HG02973 (cell line): Measurements from ENCODE around the gene DEGS2.

Experiments used
- ATAC-seq: cut with Tn5 transposase; IDR thresholded peaks from one replicate; pipeline ENCODE4 v1.9.1; 2021; ENCODE audit warnings: moderate library complexity; ENCODE audit not compliant: unreplicated experiment

Gene DEGS2

DNA sequence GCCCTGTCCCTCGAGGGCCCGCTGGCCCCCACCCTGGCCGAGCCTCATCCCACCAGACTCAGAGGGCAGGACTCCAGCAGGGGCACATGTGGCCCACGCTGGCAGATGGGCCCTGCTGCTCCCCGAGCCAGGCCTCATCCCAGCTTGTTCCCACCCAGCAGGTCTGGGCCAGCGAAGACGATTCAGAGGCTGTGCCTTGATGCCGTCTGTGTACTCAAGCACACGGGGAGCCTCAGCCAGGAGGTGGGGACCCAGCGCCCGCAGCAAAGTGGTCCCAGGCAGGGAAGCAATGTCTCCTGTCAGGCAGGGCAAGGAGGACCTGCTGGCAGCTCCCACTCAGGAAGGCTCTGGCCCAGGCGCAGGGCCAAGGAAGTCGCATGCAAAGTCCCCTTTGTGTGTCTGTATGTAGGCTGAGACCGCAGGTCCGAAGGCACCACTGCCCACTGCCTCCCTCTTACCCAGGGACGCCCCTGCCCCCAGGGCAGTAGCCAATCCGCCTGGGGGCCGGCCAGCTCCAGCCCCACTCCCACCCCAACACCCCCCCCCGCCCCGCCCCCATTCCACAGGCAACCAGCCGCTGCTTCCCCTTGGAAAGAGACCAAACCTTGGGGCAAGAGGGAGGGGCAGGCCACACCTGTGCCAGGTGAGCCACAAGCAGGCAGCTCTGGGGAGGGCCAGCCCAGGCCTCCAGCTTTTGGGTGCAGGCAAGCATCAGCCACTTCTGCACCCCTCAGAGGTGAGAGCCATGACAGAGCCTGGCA, 9.4 kb downstream of the DEGS2 start:
- ATAC-seq = no peak

DNA sequence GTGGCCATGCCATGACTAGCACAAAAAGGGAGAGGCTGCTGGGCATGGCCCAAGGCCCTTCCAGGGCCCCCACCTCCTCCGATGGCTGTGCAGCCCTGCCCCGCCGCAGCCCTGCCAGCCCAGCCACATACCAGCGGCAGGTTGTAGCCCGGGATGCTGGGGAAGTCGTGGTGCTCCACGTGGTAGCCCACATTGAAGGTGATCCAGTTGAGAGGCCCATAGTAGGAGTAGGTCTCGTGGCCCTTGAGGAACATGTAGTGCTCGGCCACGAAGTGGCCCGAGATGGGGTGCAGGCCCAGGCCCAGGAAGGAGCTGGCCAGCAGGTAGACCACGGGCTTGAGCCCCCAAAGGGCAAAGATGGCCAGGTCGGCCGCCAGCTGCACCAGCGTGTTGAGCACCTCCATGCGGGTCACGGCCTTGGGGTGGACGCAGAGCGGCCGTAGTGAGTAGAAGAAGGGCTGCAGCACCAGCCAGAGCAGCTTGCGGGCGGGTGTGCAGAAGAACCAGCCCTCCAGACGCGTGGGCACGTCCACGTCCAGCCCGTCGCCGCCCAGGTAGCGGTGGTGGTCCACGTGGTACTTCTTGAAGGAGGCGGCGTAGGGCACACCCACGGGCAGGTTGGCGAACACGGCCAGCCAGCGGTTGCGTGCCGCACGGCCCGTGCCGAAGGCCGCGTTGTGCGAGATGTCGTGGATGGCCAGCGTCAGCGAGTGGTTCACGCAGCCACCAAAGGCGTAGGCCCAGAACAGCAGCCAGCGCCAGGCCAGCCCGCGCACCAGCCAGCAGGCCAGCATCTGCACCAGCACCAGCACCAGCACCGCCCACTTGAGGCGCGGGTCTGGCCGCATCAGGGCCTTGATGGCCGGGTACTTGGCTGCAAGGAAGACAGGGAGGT, 10.4 kb downstream of the DEGS2 start:
- ATAC-seq = no peak

DNA sequence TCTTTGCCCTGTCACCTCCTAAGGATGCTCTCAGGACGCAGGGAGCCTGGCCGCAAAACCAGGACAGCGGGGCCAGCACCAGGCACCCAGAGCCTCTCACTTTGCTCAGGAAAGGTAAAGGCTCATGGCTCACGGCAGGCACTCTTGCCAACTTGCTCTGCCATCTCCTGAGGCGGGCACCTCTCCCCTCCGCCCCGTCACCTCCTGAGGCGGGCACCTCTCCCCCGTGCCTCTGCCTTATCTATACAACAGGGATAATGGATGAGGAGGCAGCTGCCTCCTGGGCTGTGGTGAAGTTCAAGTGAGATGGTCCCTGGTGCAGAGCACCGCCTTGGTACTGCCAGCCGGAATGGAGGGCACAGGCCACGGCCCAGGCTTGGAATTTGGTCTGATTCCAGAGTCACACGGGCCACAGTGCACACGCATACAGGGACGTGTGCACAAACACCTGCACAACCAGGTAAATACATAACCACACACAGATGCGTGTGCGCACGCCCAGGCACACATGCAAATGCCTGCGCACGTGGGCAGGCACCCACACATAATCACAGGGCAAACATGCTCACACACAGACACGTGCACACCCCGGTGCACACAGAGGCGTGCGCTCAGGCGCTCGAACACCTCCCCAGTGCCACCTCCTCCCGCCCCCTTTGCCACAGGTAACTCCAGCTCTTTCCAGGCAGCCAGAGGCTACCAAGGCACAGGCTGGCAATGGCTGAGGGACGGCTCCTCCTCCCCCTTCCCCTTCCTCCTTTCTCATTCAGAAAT, 11.6 kb downstream of the DEGS2 start:
- ATAC-seq = no peak

DNA sequence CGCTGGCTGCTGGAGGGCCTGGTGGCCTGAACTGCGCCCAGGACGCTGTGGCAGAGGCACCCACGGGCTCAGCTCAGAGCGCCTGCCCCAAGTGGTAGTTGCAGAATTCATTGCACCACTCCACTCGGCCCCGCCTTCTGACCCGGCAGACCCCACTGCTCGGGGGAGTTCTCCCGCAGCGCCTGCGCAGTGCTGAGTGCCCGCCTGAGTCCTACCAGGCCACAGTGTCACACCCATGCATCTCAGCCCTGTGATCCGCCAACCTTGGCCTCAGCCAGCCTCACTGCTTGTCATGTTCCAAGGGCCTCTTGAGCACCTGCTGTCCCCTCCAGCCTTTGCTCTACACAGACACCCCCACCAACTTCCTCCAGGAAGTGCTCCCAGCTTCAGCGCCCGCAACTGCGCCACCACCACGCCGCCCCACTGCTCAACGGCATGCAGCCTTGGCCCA, 12.2 kb downstream of the DEGS2 start:
- no peak for ATAC-seq

DNA sequence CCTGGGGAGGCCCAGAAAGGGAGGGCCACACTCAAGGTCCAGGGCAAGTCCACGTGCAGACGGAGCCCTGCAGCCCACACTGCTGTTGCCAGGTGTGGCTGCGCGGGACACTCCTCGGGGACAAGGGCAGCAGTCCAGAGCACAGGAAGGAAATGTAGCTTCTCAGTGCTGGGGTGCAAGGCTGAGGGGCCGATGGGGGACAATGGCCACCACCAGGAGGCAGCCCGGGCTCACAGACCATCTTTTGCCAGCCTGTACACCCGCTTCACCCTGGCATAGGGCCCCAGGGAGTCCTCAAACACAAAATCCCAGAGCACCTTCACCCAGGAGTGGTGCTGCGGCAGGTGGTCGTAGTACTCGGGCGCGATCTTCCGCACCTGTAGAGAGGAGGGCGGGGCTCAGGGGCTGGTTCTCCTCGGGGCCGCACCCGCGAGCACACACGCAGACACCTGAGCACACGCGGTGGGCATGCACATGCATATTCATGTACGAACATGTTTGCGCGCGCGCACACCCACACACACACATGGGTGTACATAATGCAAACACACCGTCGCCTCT, 12.8 kb downstream of the DEGS2 start:
- no peak for ATAC-seq

DNA sequence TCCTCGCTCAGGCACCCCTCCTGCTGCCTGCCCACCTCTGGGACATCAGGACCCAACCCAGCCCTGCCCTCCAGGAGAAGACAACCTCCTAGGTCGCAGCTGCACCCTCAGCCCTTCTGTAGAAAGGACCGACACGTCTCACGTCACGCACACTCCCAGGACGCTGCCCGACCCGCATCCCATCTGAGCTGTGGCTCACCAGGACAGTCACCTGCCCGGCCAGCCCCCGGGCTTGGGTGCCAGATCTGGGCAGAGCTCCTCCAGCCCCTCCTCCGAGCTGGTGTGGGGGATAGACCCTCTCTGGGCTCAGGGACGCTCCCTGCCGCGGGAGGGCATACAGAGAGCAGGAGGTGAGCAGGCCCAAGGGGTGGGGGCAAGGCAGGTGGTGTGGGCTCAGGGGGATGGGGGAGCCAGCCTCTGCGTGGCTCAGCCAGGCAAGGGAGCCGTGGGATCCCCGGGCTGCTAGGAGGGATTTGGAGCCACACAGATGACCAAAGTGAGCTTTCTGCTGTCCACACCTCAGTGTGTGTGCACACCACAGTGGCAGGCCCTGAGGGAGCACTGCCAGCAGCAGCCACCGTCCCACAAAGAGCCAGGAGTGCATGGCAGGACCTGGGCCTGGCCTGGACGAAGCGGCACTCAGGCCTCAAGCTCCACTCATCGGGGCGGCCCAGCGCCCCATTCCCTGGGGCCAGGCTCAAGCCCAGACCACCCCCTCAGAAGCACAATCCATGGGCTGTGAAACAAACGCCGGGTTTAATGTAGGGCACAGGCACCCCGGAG, 13.6 kb downstream of the DEGS2 start:
- no peak for ATAC-seq

DNA sequence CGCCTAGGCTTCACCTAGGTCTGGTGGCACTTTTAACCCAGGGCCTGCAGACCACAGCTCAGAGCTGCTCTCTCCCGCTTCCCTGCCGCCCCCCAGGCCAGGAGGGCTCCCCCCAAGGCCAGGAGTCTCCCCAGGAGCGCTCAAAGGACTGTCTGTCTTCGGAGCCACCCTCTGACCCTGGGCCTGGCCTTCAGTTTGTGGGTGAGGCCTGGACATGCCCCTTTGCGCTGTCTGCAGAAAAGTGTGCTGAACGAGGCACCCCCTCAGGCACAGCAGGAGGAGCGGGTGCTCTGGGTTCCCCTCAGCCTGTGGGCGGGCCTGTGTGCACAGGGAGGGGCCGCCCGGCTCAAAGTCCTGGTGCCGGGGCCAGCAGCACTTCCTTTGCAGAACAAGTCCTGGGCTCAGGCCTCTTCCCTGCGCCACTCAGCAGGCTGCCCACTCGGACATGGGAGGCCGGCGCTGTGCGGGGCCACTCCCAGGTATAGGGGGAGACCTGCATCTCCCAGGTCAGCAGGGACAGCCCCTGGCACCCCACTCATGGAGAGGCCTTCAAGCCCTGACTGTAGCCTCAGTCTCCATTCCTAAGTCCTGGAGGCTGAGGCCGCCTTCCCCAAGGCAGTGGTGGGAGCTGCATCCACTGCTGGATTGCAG, 14.3 kb downstream of the DEGS2 start:
- no peak for ATAC-seq

DNA sequence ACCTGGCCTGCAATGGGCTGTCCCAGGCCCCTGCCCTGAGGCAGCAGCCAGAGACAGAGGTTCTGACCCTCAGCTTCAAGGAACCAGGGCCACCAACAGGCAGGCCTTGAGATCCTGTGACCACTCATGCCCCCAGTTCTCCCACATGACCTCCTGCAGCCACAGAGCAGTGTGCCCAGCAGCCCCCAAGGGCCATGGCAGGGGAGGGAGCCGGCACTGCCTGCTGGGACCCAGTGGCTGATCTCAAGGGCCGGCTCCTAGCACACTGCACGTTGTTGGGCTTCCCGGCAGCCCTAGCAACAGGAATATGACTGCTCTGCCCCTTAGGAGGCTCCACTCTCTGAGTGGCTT, 14.8 kb downstream of the DEGS2 start:
- ATAC-seq = no peak

DNA sequence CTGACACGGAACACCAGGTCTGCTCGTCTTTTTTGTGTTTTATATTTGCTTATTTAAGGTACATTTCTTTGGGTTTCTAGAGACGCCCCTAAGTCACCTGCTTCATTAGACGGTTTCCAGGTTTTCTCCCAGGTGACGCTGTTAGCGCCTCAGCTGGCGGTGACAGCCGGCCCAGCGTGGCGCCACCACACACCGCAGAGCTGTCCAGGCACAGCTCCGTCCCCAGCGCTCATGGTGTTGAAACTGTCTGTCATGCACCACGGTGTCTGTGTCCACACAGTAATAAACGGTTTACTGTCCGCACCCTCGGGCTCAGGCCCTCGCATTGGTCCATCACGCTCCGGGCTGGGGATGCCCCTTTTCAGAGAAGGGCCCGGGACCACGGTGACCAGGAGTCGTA, 15.5 kb downstream of the DEGS2 start:
- ATAC-seq = no peak

DNA sequence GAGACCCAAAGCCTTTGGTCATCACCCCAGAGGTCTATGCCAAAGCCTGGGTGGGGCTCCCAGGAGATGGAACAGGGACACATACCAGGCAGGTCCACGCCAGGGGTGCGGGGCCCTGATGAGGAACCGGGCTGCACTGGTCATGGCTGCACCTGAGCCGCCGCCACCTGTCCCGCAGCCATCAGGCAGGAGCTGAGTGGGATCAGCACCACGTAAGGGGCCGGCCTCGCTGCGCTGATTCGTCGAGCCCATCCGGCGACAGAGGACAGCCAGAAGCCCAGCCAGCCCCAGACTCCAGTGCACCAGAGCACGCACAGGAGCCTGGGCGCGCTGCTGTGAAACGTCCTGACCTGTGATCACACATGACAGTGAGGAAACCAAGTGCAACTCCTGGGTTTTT, 15.9 kb downstream of the DEGS2 start:
- ATAC-seq = no peak

DNA sequence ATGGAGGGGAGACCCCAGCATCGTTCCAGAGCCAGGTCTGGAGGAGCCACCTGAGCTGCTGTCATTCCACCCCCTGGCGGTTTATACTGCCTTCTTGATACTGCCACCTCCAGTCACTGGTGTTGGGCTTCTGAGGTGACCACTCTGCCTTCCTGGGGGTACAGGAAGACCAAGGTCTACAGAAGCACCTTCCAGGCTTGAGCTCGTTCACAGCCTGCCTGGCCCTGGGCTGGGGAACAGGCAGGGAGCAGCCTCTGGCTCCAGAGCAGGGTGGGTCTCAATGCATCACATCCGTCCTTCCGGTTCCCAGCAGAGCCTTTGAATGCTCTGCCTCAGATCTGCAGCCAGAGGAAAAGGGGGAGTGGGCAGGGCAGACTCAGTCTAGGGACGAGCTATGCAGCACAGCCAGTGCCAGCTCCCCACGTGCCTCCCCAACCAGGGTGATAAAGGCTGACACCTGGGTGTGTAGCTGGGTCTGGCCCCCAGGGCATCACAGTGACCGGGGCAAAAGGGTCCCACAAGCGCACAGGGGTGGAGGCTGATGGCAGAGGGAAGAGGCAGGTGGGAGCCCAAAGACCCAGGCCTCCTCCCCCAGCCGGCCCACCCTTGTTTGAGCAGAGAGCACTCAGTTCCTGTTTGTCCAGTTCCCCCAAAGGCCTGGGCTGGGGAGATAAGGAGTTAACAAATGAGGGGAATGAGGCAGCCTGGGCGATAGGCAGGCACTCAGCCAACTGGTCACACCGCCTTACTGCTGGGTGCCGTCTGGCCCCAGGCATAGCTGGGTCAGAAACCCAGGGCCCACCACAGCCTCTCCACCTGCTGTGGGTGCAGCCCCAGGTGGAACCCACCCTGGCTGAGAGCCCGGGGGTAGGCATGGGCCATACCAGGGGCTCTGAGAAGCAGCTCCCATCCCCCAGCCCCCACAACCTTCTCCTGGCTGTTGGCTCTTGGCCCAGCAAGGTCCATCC, 17.1 kb downstream of the DEGS2 start:
- no peak for ATAC-seq

DNA sequence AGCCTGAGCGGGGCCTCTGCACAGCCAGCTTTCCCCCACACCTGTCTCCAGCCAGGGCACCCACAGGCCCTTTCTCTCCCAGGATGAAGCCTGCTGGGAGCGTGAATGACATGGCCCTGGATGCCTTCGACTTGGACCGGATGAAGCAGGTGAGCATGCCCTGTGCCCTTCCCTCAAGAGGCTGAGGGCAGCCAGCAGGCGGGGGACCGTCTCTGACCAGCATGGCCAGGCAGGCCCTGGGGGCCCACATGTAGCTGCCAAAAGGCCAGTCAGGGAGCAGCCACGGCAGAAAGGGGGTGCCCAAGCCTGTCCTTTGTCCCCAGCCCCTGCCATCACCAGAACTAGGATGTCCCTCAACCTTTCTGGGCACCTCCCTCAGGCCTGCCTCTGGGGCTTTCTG, 18.3 kb downstream of the DEGS2 start:
- no peak for ATAC-seq

DNA sequence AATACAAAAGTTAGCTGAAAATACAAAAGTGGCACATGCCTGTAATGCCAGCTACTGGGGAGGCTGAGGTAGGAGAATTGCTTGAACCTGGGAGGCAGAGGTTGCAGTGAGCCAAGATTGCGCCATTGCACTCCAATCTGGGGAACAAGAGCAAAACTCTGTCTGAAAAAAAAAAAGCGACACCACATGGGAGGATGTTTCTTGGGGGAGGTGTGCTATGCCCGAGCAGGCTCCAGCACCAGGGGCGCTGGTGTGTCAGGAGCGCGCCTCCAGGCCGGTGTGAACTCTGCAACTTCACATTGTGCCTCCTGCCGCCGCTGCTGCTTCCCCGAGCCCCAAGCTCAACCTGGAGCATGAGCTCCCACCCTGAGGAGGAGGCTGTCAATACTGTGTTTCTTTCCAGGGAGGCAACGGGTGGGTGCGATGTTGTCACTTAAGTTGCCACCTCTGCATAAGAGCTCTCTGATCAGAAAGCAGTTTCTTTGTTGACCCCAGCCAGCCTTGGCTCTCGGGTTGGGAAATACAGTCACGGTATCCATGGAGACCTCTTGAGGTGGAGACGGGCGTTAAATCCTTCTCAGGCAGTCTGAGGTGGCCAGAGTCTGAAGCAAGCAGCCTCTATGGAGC, 18.9 kb downstream of the DEGS2 start:
- ATAC-seq = no peak

DNA sequence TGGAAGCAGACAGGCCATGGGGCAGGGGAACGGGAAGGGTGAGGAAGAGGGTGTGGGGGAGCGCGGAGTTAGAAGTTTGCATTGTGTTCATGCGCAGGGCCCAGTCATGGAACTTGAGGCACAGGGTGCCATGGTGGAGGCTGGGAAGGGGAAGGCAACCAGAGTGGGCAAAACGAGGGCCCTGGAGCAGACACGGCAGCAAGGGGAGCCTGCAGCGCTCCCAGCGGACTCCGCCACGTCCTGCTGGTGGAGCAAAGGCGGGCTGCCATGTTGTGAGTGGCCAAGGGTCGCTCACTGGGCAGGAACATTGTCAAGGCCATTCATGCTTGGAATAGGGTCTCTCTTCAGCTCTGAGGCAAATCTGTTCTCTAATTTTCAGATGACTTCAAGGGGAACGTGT, 20.5 kb downstream of the DEGS2 start:
- no peak for ATAC-seq

DNA sequence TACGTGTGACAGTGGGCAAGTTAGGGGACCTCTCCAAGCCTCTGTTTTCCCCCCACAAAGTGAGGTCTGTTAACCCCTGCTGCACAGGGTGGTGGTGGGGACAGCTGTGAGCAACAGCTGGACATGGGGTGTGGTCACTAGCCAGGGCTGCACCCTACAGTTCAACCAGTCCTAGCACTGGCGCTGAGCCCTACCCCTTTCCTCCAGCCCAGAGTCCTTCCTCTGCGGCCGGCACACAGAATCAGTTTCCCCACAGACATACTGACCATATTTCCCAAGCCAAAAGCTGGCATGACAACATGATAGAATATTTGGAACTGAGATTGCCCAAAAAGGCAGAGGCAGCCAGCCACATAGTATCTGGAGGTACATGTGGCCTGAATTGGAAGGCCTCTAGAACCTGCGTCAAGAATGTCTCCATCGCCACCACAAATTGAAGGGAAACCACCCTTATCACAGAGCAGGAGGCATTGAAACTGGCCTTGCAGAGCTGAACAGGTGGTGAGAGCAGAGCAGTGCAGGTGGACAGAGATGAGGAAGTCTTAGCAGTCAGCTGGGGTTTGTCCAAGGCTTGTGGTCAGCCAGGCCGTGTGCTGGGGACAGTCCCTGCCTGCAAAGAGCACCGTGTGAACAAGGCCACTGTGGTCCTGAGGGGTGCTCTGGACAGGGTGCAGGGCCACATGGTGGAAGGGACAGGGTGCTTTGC, 21.2 kb downstream of the DEGS2 start:
- no peak for ATAC-seq

DNA sequence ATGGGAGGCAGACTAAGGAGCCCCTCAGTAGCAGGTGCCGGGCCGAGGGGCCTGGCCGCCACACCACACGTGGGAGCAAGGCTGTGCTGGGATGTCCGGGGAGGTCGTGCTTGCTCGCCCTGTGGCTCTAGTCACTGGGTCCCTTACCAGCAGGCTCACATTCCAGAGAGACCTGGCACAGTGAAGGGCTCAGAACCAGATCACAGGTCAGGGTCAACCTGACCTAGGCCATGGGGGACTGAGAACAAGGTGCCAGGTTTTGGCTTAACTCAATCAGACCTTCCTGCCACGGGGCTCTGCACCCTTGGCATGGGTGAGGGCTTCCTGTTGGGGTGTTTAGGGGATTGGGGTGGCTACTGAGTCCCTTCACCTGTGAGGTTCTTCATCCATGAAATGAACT, 22.3 kb downstream of the DEGS2 start:
- ATAC-seq = no peak

DNA sequence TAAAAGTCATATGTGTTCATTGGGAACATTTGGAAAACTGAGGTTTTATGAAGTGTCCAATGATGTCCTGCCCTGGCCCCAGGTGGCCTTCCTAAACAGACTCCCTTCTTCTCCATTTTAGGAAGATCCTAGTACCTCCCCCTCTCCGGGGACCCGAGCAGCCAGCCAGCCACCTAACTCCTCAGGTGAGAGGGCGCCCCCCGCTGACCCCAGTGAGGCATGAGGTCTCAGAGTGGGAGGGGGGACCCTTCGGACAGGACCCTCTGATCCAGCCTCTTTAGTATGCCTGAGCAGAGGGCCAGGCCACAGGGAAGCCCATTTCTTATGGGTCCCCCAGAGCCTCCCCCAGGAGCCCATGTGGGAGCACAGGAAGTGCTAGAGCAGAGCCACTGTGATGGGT, 23.7 kb downstream of the DEGS2 start:
- no peak for ATAC-seq

DNA sequence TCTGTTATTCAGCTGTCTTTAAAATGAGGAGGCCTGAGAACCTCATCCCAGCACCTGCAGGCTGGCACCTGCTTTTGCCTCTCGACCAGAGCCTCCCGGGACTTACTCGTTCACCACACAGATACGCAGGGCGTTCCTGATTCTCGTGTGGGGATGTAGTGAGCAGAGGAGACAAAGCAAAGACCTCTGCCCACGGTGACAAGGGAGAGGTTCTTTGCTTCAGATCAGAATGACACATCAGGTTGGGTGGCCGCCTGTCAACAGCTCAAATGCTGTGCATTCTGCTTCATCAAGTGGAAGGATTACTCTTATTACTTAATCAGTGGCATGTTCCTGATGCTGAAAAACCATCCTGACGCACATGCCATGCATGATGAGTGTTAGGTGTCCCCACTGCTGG, 24.4 kb downstream of the DEGS2 start:
- no peak for ATAC-seq
